WTC11 (cell line): ENCODE results near the gene MISFA.

Source experiments
- ATF3 ChIP-seq: sonication (generic); formaldehyde crosslinking; conservative IDR thresholded peaks from 2 replicates; pipeline ENCODE4 v1.8.1; 2022; ENCODE audit warnings: mild to moderate bottlenecking, missing genetic modification reagents
- ATF6 ChIP-seq: sonication (generic); formaldehyde crosslinking; IDR thresholded peaks from 2 replicates; pipeline ENCODE4 v1.8.1; 2023; ENCODE audit warnings: mild to moderate bottlenecking, missing genetic modification reagents
- CREB1 ChIP-seq: sonication (generic); formaldehyde crosslinking; IDR thresholded peaks from 2 replicates; pipeline ENCODE4 v1.8.0; 2023; ENCODE audit warnings: mild to moderate bottlenecking, missing genetic modification reagents
- CREM ChIP-seq: sonication (generic); formaldehyde crosslinking; IDR thresholded peaks from 2 replicates; pipeline ENCODE4 v1.8.1; 2022; ENCODE audit warnings: mild to moderate bottlenecking, missing genetic modification reagents, moderate library complexity
- CTCF ChIP-seq: fragments of 200-600 bp; IDR thresholded peaks from 2 replicates; pipeline ENCODE4 v1.8.0; 2022; ENCODE audit warnings: antibody characterized with exemption
- E2F1 ChIP-seq: sonication (generic); formaldehyde crosslinking; IDR thresholded peaks from 2 replicates; pipeline ENCODE4 v1.8.0; 2022; ENCODE audit warnings: mild to moderate bottlenecking, missing genetic modification reagents
- E2F5 ChIP-seq: sonication (generic); formaldehyde crosslinking; IDR thresholded peaks from 2 replicates; pipeline ENCODE4 v1.8.1; 2022; ENCODE audit warnings: mild to moderate bottlenecking, moderate library complexity, missing genetic modification reagents
- ELF4 ChIP-seq: sonication (generic); formaldehyde crosslinking; IDR thresholded peaks from 2 replicates; pipeline ENCODE4 v1.8.1; 2022; ENCODE audit warnings: low read depth, mild to moderate bottlenecking, moderate library complexity, missing genetic modification reagents
- FOXK1 ChIP-seq: sonication (generic); formaldehyde crosslinking; IDR thresholded peaks from 2 replicates; pipeline ENCODE4 v1.8.0; 2022; ENCODE audit warnings: mild to moderate bottlenecking, moderate library complexity, missing genetic modification reagents
- JAZF1 ChIP-seq: fragments of 250-450 bp; sonication (Bioruptor Pico); IDR thresholded peaks from 2 replicates; pipeline ENCODE4 v1.9.0; 2021; ENCODE audit warnings: moderate library complexity, mild to moderate bottlenecking, inconsistent platforms
- SP1 ChIP-seq: sonication (generic); formaldehyde crosslinking; conservative IDR thresholded peaks from 2 replicates; pipeline ENCODE4 v1.8.1; 2022; ENCODE audit warnings: missing genetic modification reagents
- USF2 ChIP-seq: sonication (generic); formaldehyde crosslinking; IDR thresholded peaks from 2 replicates; pipeline ENCODE4 v1.8.1; 2023; ENCODE audit warnings: mild to moderate bottlenecking, missing genetic modification reagents, moderate library complexity

GRCh38 chr11:18632841-18633240, 33.3 kb downstream of the MISFA start:
- TF ChIP-seq CTCF (no peak), E2F5 (no peak), CREB1 (CRISPR knock-in tag) (no peak), SP1 (no peak), ATF3 (no peak), JAZF1 (no peak), USF2 (CRISPR knock-in tag) (no peak), ELF4 (CRISPR knock-in tag) (no peak), E2F1 (no peak), ATF6 (CRISPR knock-in tag) (no peak), CREM (CRISPR knock-in tag) (no peak), FOXK1 (CRISPR knock-in tag) (no peak)
